Right renal cortex interstitium (tissue), 3 donors: ENCODE measurements around the gene GPR89A. TPM values are rescaled to one million over a fixed set of nuclear protein-coding genes. Genes with fewer than 3 reads are reported as not detected.
"Not testable (repeated sequence)": the region's sequence is repeated elsewhere in the genome, so short reads cannot be mapped to it uniquely, and the experiment has no call there.

ENCODE experiments used
- DNase-seq, 3 donors: peaks; one replicate each; pipeline ENCODE4 v3.0.0-alpha.2; 2013; ENCODE audit warnings: low read depth in 3 of 3, low spot score in 2 of 3
- polyA plus RNA-seq, 3 donors: library from polyadenylated mRNA; unstranded; fragments of 120-200 nt; gene quantifications; one replicate each; pipeline ENCODE4 v1.2.1, GENCODE V29; 2013; ENCODE audit not compliant: insufficient read length in 3 of 3

Gene GPR89A
- polyA plus RNA-seq, 3 donors: 38.5 to 53.0 (median 45.1) TPM

DNA sequence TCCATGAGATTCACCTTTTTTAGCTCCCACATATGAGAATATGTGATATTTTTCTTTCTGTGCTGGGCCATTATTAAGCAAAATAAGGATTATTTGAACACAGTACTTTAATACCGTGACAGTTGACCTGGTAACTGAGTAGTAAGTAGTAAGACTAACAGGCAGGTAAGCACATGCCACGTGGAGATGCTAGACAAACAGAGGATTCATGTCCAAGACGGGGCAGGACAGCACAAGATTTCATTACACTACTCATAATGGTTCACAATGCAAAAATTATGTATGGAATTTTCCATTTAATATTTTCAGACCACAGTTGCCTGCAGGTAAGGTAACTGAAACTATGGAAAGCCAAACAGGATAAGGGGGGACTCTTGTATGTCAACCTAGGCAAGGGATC lies 77.1 kb downstream of the GPR89A start:
- DNase-seq: not testable (repeated sequence)

DNA sequence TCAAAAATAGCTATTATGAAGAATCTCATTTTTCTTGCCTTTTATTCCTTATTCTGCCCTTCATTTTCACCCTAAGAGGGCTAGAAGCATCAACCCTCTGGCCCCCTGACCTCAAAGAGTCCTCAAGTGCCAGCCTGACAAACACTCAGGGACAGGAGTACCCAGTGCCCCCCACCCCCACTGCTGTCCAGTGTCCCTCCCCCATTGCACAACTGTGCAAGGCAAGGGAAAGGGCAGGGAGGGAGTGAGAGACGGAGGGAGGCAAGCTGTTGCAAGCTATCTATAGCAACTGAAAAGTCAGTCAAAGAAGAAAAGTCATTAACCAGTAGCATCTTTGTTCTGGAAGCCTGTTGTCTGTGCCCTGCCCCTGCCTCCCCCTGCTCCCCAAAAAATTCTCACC lies 78.3 kb downstream of the GPR89A start:
- DNase-seq: not testable (repeated sequence)

GRCh38 chr1:145688328-145688727 lies 80.5 kb downstream of the GPR89A start:
- no peak for DNase-seq

- no peak for DNase-seq
Observed at GRCh38 chr1:145688924-145689323, 81.1 kb downstream of the GPR89A start.

DNA sequence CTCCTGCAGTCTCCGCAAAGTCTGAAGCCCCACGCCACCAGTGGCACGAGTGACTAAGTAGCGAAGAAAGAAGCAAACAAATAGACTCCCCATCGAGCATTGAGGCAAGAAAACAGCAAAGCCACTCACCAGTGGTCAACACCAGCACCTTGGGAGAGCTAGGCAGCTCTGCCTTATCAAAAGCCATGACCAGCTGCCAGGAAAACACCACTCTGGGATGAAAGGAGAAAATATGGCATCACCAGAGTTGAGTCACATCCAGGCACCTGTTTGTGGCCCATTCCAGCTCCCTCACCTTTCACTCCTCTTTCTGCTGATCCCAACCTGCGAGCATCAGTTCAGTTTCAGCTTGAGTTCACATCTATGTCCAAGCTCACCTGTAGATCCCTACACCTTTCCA lies 82.1 kb downstream of the GPR89A start:
- no peak for DNase-seq

DNA sequence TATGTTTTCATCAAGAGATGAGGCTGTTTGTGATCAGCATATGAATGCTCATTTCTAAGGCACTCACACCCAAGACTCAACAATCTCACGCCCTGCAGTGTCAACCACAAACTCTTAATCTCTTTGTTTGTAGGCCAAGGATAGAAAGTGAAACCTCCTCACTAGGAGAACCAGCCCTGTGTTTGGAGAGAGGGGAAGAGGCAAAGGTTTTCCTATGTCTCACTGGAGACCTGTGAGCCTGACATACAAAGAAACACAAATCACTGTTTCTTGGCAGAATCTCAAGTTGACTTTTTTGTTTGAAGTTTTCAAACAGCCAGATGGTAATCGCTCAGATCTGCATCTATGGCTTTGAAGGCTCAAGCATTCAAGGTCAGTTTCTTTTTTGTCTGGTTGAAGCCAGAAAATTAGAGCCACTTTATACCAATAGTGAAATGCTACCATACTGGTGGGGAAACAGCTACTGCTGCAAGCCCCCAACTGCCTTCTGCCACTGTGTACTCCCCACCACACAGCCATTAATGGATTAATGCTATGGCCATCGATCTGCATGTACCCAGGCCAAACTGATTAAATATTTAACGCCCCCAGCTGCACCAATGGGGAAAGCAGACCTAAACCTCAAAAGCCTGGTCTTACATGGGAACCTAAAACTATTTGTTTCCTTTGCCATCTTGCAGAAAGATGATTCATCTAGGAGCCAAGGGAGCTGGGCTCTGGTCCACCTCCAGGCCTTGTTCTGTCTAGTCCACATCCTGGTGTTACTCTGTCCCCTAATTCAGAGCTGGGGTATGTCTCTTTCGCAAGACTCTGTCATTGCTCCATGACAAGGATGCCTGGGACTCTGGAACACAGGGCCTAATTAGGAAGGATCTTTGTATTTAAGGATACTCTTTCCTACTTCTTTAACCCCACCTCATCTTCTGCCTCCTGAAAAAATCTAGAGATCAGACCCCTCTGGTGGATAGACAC lies 83.1 kb downstream of the GPR89A start:
- no peak for DNase-seq

DNA sequence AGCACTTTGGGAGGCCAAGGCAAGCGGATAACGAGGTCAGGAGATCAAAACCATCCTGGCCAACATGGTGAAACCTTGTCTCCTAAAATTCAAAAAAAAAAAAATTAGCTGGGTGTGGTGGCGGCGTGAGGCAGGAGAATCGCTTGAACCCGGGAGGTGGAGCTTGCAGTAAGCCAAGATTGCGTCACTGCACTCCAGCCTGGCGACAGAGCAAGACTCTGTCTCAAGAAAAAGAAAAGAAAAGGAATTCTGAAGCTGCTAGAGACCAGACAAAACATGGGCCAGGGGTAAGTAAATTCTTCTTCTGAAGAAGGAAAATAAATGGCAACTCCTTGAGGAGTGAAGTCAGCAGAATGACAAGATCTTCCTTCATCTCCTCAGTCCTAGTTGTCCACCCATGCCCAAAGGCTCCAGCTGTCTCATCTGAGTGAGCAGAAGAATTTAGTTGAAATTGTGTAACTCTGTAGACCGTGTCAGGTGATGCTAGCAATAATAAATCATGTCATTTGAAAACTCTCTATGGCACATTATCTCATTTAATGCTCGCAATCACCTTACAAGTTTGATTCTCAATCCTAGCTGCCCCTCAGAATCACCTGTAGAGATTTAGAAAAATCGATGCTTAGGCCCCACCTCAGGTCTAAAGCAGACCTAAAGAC lies 85.1 kb downstream of the GPR89A start:
- DNase-seq: no peak

DNA sequence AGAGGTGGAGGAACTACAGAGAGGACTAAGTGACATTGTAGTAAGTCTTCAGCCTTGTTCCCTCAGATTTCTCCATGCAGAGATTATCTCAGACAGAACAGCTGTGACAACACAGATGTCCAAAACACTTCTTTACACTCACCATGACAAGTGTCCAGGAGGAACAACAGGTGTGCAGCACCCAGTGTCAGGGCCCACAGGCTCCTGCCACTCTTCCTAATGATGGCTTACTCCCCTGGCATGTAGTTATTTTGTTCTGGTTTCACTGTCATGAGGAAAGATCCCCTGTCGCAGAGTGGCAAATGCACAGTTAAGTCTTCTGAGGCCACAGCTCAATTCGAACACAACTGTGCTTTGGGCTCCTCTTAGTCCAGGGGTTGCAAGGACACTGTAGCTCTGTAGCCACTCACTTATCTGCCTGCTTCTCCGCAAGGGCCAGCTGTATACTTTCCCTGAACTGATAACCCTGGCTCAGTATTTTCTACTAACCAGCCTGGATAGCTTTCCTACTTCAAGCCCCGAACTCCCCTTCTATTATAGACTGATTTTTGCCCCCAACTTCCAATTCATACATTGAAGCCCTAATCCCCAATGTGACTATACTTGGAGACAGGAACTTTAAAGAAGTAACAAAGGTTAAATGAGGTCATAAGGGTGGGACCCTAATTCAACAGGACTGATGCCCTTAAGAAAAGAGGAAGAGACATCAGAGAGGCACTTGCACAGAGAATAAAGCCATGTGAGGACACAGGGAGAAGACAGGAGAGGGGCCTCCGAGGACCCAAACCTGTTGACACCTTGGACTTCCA lies 88.2 kb downstream of the GPR89A start:
- DNase-seq: no peak

DNA sequence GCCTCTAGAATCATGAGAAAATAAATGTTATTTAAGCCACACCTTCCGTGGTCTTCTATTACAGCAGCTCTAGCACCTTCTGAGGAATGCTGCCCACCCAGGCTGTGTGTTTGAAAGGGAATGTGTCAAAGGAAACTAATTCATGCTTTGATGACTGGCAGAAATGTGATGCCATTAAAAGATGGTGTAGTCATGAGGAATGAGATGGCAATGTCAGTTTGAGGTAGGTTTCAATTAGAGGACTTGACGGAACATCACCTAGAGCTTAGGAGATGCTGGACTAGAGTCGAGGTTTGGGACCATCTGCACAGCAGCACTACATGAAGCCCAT lies 88.8 kb downstream of the GPR89A start:
- no peak for DNase-seq

- DNase-seq: no peak
Observed at GRCh38 chr1:145701306-145701862, 93.6 kb downstream of the GPR89A start.

GRCh38 chr1:145702052-145702451 lies 94.3 kb downstream of the GPR89A start:
- DNase-seq: no peak

DNA sequence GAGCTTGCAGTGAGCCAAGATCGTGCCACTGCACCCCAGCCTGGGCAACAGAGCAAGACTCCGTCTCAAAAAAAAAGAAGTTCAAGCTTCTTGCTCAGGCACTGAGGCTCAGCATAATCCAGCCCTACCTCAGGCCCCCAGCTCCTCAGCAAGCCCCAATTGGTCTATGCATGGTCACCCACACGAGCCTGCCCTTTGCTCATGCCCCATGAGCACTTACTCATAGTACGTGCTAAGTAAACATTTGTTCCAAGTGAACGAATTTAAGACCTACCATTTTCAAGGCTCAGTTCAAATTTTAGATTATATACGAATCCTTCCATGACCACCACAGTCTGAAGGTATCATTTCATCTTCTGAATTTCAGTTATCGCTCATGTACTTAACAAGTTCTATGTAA lies 95.0 kb downstream of the GPR89A start:
- no peak for DNase-seq

- DNase-seq: no peak
Observed at GRCh38 chr1:145705622-145706021, 97.8 kb downstream of the GPR89A start.

DNA sequence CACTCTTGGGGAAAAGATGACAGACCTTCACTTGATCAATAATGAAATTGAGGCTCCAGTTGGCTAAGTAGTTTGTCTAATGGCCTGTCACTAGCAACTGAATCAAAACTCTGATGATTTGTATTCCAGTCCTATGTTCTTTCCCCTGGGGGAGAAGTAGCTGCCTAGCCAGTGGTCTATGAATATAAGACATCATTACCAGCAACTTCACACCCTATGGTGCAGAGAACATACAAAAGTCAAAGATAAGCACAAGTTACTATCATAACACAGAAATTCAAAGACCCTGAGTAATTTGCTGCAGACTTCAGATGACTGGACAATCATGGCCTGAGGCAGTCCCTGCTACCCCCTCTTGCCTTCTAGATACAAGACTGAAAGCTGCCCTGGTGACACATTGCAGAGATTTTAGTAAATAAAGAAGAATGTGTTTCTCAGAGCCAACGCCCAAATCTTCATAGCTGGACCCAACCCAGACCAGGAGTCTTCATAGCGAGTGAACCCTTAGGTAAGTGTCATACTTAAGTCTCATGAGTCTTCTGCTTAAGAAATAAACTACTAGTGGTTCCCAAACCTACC lies 98.4 kb downstream of the GPR89A start:
- no peak for DNase-seq

DNA sequence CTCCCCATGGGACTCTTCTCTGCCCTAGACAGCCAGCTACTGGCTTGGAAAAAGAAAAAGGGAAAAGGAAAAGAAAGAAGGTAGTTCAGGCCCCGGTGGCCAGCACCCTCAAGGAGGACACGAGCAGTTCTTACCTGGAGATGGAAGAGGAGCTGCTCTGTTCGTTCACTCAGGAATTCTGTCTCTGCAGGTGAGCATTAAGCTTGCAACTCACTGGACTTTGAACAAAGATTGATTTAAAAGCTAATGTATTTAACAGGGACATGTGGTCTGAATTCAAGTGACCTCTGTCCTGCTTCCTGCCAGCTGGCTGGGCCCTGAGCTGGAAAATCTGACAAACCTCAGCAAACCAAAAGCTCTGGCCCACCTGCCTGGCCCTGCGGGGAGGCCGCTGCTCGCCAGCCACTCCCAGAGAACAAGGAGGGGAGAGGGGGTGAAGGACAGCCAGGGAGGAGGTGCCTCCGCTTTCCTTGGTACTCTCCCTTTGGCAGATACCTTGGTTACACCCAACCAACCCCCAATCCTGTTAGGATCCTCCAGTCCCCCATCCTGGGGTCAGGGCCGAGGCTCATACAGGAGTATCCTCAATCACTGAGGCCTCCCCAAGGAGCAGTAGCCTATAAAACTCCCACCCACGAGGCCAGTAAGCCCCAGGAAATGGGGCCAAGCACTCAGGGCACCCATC lies 99.5 kb downstream of the GPR89A start, which contains the start of gene PDZK1:
PDZK1 (minus strand) TSS at position 186 of the 685 bp plus-strand sequence. CDS start 19,347 bp downstream, outside the sequence.
- no peak for DNase-seq

GRCh38 chr1:145708063-145708462 lies 100.3 kb downstream of the GPR89A start:
- no peak for DNase-seq

DNA sequence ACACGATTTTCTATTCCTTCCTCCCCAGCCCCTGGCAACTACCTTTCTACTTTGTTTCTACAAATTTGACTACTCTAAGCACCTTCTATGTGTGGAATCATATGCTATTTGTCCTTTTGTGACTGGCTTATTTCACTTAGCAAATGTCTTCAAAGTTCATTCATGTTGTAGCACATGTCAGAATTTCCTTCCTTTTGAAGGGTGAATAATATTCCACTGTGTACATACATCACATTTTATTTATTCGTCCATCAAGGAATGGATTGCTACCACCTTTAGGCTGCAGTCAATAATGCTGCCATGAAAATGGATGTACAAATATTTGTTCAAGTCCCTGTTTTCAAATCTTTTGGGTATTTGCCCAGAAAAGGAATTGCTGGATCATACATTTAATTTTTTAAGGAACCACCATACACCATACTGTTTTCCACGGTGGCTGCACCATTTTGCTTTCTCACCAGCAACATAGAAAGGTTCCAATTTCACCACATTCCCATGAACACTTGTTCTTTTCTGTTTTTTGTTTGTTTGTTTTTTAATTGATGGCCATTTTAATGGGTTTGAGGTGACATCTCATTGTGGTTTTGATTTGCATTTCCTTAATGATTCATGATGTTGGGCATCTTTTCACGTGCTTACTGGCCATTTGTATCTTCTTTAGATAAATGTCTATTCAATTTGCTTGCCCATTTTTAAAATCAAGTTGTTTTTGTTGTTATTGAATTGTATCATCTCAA lies 102.7 kb downstream of the GPR89A start:
- DNase-seq: no peak

- peak in 2 of 3 donors; percentile 56 to 71 for DNase-seq
Observed at GRCh38 chr1:145711213-145711651, 103.4 kb downstream of the GPR89A start.

GRCh38 chr1:145714524-145715111 lies 106.8 kb downstream of the GPR89A start:
- no peak for DNase-seq
